PC-9 (cell line): ENCODE data around the gene SUGCT. TPM values are rescaled to one million over a fixed set of nuclear protein-coding genes. Genes with fewer than 3 reads are reported as not detected.

ENCODE experiments used
- BruUV-seq: library from RNA; stranded (reverse); fragments of 400-500 nt; replicated peaks from 2 replicates; lab custom pipeline; 2021; lab: Mats Ljungman, UMichigan
- CTCF ChIA-PET: fragments of 300-600 bp; sonication (Branson Sonifier 250); formaldehyde crosslinking; loops from one replicate; lab custom pipeline; 2022; ENCODE audit warnings: antibody characterized with exemption; lab: Charles Lee
- POLR2A ChIA-PET: fragments of 300-600 bp; sonication (Branson Sonifier 250); formaldehyde crosslinking; loops from one replicate; lab custom pipeline; 2022; ENCODE audit warnings: antibody characterized with exemption; ENCODE audit not compliant: unreplicated experiment; lab: Charles Lee
- DNase-seq, 2 experiments: peaks; one replicate each; pipeline versions ENCODE4 v3.0.0 to v3.0.0-alpha.2; 2015 to 2022; ENCODE audit warnings: mixed read lengths in 1 of 2
- H2AFZ ChIP-seq: fragments of 200-600 bp; sonication (generic); 2 replicates; pipeline ENCODE4 v1.8.1; 2017; ENCODE audit warnings: antibody characterized with exemption
- H3F3A ChIP-seq: fragments of 200-600 bp; sonication (generic); 2 replicates; pipeline ENCODE4 v1.8.1; 2017; ENCODE audit warnings: antibody characterized with exemption, mild to moderate bottlenecking, low read depth; ENCODE audit not compliant: insufficient read depth
- H3K27ac ChIP-seq: fragments of 200-600 bp; sonication (generic); 2 replicates; pipeline ENCODE4 v1.6.1; 2016; ENCODE audit warnings: mixed run types
- H3K27me3 ChIP-seq: fragments of 200-600 bp; sonication (generic); 2 replicates; pipeline ENCODE4 v1.6.1; 2016; ENCODE audit warnings: low read depth, mixed run types; ENCODE audit not compliant: insufficient read depth
- H3K36me3 ChIP-seq: fragments of 200-600 bp; sonication (generic); 2 replicates; pipeline ENCODE4 v1.6.1; 2016; ENCODE audit warnings: low read depth, mixed run types
- H3K4me1 ChIP-seq: fragments of 200-600 bp; sonication (generic); replicated peaks from 2 replicates; pipeline ENCODE4 v1.6.1; 2016; ENCODE audit warnings: mixed run types; ENCODE audit not compliant: insufficient read depth
- H3K4me2 ChIP-seq: fragments of 200-600 bp; sonication (generic); 2 replicates; pipeline ENCODE4 v1.6.1; 2017; ENCODE audit warnings: mixed run types
- H3K4me3 ChIP-seq: fragments of 200-600 bp; sonication (generic); 2 replicates; pipeline ENCODE4 v1.6.1; 2016; ENCODE audit warnings: mixed run types
- H3K79me2 ChIP-seq: fragments of 200-600 bp; sonication (generic); 2 replicates; pipeline ENCODE4 v1.6.1; 2017; ENCODE audit warnings: low read depth, mixed run types
- H3K9me2 ChIP-seq: fragments of 200-600 bp; sonication (generic); 2 replicates; pipeline ENCODE4 v1.8.1; 2017; ENCODE audit warnings: mild to moderate bottlenecking; ENCODE audit not compliant: insufficient read depth
- H3K9me3 ChIP-seq: fragments of 200-600 bp; sonication (generic); 2 replicates; pipeline ENCODE4 v1.8.1; 2016; ENCODE audit warnings: low read depth; ENCODE audit not compliant: insufficient read depth
- H4K20me1 ChIP-seq: fragments of 200-600 bp; sonication (generic); 2 replicates; pipeline ENCODE4 v1.8.1; 2017; ENCODE audit not compliant: insufficient read depth
- CTCF ChIP-seq: fragments of 200-600 bp; sonication (generic); conservative IDR thresholded peaks from 2 replicates; pipeline ENCODE4 v1.6.1; 2017; ENCODE audit warnings: mixed run types, antibody characterized with exemption, mild to moderate bottlenecking, moderate library complexity
- EZH2 ChIP-seq: fragments of 200-600 bp; sonication (generic); IDR thresholded peaks from 2 replicates; pipeline ENCODE4 v1.8.0; 2017; ENCODE audit warnings: antibody characterized with exemption, low read depth
- intact Hi-C: fragments of 100-400 bp; cut with micrococcal nuclease; formaldehyde crosslinking; loops from one replicate; pipeline ENCODE4 v1.10.0; 2022; ENCODE audit not compliant: unreplicated experiment
- total RNA-seq: library from RNA; stranded (reverse); gene quantifications from 2 replicates; pipeline ENCODE4 v1.2.3, GENCODE V29; 2021

SUGCT gene
- total RNA-seq, 1 experiment from 2014 or later: 3.5 TPM

GRCh38 chr7:40595832-40596231 lies 461.0 kb downstream of the SUGCT start:
- Histone ChIP-seq H3K27ac (no peak overlapping the region), H4K20me1 (no peaks in the 10 kb centered on the region), H2AFZ (no peak overlapping the region), H3K9me3 (0 out of 2 replicates have a peak, but pooled peaks cover 6% of the 10 kb centered on the region), H3K36me3 (no peaks in the 10 kb centered on the region), H3F3A (no peaks in the 10 kb centered on the region), H3K9me2 (peaks cover 8% of the 10 kb centered on the region), H3K4me3 (no peak overlapping the region), H3K4me1 (no peaks in the 10 kb centered on the region), H3K4me2 (no peak overlapping the region), H3K27me3 (no peaks in the 10 kb centered on the region), H3K79me2 (no peaks in the 10 kb centered on the region)
- TF ChIP-seq CTCF: no peak
- TF ChIP-seq EZH2: no peak
- DNase-seq: no peak
- no TSS peak for BruUV-seq
- intact Hi-C loops: no loop called here
- ChIA-PET CTCF (no interaction called here), POLR2A (no interaction called here)

GRCh38 chr7:40597517-40597916 lies 462.7 kb downstream of the SUGCT start:
- Histone ChIP-seq H3F3A (no peaks in the 10 kb centered on the region), H3K9me3 (peaks cover 7% of the 10 kb centered on the region; the same call in 1 of the 2 replicates), H4K20me1 (no peaks in the 10 kb centered on the region), H2AFZ (no peak overlapping the region), H3K9me2 (peaks cover 3% of the 10 kb centered on the region; the same call in 1 of the 2 replicates), H3K27me3 (no peaks in the 10 kb centered on the region), H3K79me2 (no peaks in the 10 kb centered on the region), H3K4me2 (no peak overlapping the region), H3K4me1 (no peaks in the 10 kb centered on the region), H3K27ac (no peak overlapping the region), H3K36me3 (no peaks in the 10 kb centered on the region), H3K4me3 (no peak overlapping the region)
- BruUV-seq: no TSS peak
- CTCF ChIA-PET: no interaction called here
- TF ChIP-seq CTCF: no peak
- no peak for TF ChIP-seq EZH2
- no peak for DNase-seq
- intact Hi-C loops: no loop called here
- POLR2A ChIA-PET: no interaction called here

- Histone ChIP-seq H4K20me1 (no peaks in the 10 kb centered on the region), H3K27me3 (no peaks in the 10 kb centered on the region), H3K4me3 (no peak overlapping the region), H2AFZ (no peak overlapping the region), H3K36me3 (no peaks in the 10 kb centered on the region), H3K4me1 (no peaks in the 10 kb centered on the region), H3K79me2 (no peaks in the 10 kb centered on the region), H3K9me2 (peaks cover 3% of the 10 kb centered on the region; the same call in 1 of the 2 replicates), H3K9me3 (peaks cover 7% of the 10 kb centered on the region; the same call in 1 of the 2 replicates), H3K4me2 (no peak overlapping the region), H3F3A (no peaks in the 10 kb centered on the region), H3K27ac (no peak overlapping the region)
- CTCF ChIA-PET: no interaction called here
- POLR2A ChIA-PET: no interaction called here
- TF ChIP-seq EZH2 (no peak), CTCF (no peak)
- no peak for DNase-seq
- intact Hi-C loops: no loop called here
- no TSS peak for BruUV-seq
Measured at GRCh38 chr7:40598915-40599314, 464.1 kb downstream of the SUGCT start.
